ENCODE measurements around the gene MTX3.

MTX3 gene, protein sequence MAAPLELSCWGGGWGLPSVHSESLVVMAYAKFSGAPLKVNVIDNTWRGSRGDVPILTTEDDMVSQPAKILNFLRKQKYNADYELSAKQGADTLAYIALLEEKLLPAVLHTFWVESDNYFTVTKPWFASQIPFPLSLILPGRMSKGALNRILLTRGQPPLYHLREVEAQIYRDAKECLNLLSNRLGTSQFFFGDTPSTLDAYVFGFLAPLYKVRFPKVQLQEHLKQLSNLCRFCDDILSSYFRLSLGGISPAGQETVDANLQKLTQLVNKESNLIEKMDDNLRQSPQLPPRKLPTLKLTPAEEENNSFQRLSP

DNA sequence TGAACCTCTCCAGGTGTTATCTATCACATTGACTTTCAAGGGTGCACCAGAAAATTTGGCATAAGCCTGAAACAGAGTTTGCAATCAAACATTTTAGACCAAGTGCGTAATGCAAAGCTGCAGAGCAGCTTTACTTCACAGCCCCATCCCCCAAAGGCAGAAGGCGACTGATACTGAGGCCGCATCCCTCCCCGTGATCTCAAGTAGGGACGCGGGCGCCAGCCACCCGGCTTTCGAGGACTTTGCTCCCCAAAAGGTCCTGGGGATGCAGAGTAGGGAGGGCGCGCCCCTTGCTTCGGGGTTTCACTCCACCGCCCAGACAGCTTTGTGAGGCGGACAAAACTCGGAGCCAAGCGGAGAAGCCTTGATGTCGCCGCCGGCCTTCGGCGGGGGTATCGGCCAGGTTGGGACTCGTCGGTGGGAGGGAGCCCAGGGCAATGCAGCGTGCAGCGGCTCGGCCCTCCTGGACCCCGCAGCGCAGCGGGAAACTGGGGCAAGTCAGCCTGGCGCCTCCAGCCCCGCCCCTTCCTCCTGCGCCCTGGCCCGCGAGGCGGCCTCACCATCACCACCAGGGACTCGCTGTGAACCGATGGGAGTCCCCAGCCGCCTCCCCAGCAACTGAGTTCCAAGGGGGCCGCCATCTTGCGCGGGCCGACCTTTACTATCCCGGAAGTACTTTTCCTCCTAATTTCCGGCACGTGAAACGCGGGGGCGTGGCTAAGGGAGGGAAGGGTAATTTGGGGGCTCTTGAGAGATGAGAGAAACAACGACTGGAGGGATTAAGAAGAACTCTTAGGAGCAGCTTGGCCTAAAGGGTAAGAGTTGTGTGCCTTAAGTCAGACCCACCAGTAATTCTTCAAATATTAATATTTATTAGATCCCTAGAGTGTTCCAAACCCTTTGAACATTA, at the start of gene MTX3:
Gene MTX3 (minus strand): TSS at position 665 of the 910 bp plus-strand sequence. CDS start 24 bp downstream, at position 641.
- peak; percentile 89 for DNase-seq

DNA sequence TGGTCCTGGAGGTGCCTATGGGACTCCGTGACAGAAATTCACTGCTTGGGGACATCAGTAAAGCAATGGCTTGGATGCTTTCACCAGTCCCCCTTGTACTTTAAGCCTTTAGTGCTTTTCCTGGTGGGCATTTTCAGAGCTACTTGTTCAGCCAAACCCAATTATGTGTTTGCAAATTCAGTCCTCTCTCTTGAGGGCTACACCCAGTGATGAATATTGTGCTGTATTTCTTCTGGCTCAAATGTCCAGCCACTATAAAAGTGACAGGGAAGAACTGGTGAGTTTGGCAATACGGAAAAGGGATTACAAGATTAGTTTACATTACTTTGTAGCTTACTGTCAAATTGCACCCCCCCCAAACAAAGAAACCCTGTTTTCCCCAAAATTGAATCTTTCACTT, 48.6 kb upstream of the MTX3 start:
- no peak for DNase-seq

GRCh38 chr5:80037366-80037765, 46.3 kb upstream of the MTX3 start:
- no peak for DNase-seq

- no peak for DNase-seq
Measured at GRCh38 chr5:80036615-80037014, 45.6 kb upstream of the MTX3 start.

GRCh38 chr5:80035839-80036238, 44.8 kb upstream of the MTX3 start:
- DNase-seq: no peak

GRCh38 chr5:80034962-80035821, 44.1 kb upstream of the MTX3 start, which contains the start of gene THBS4:
TSS of gene THBS4 (plus strand) at chr5:80035348. CDS start at chr5:80035538, 190 bp downstream.
- DNase-seq: peak; percentile 74

DNA sequence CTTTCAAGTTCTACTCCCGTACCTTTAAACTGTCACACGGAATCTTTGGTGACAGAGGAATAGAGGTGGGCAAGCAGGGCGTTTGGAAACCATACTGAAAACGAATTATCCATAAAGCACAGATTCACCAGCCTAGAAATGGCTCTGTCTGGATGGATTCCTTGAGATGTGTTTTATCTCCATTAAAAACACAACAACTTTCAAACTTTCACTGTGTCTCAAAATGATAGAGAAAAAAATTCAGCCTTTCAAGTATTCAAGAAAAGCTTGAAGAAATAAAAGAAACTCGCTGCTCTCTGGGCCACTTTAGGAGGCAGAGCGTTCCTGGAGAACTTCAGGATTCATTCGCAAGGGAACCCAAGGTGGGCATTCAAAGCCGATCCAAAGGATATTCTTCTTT, 43.5 kb upstream of the MTX3 start:
- no peak for DNase-seq

- DNase-seq: no peak
Measured at GRCh38 chr5:80033513-80033912, 42.5 kb upstream of the MTX3 start.

DNA sequence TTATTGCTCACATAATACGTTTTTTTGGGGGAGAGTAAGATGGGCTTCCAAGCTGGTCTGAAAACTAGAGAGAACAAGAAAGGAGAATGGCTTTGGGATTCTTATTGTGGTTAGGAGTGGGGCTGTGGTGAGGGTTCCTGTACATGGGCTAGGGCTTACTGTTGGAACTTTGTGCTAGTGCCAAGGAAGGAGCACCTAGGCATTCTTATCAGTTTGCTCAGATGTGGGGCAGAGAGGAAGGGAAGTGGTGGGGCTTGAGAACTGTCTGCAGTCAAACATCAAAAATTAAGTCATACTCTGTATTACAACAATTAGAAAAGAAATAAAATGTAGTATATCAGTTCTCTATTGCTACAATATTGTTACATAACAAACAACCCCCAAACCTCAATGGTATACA, 40.0 kb upstream of the MTX3 start:
- DNase-seq: no peak

GRCh38 chr5:80026841-80027240, 35.8 kb upstream of the MTX3 start:
- DNase-seq: no peak

DNA sequence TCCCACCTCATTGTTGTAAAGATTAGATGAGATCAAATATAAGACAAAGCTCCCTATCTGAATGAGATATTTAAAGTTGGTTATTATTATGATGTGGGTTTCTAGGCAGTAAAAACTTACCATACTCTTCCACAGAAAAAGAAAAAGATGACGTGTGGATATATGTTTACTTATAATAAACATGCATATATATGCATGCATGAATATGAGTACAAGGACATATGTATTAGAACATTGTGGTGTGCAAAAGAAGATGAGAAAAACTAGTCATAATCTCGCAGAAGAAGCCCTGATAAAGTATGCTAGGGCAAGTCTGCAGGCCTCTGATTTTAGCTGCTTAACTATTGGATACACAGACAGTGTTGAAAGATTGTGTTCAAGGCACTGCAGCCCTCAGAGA, 34.0 kb upstream of the MTX3 start:
- DNase-seq: no peak

DNA sequence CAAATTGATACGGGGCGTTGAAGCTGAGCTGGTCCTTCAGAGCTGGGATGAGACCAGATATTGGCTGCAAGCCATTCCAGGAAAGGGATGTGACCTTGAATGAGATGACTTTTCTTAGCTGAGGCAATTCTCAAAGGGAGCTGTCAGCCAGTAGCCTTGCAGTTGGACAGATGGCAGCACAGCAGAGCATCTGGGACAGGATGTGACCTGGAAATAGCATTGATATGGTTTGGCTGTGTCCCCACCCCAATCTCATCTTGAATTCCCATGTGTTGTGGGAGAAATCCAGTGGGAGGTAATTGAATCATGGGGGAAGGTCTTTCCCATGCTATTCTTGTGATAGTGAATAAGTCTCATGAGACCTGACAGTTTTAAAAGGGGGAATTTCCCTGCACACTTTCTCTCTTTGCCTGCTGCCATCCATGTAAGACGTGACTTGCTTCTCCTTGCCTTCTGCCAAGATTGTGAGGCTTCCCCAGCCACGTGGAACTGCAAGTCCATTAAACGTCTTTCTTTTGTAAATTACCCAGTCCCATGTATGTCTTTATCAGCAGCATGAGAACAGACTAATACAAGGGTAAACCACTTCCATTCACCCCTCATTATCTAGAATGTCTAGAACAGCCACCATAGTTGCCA, 19.8 kb upstream of the MTX3 start:
- no peak for DNase-seq

DNA sequence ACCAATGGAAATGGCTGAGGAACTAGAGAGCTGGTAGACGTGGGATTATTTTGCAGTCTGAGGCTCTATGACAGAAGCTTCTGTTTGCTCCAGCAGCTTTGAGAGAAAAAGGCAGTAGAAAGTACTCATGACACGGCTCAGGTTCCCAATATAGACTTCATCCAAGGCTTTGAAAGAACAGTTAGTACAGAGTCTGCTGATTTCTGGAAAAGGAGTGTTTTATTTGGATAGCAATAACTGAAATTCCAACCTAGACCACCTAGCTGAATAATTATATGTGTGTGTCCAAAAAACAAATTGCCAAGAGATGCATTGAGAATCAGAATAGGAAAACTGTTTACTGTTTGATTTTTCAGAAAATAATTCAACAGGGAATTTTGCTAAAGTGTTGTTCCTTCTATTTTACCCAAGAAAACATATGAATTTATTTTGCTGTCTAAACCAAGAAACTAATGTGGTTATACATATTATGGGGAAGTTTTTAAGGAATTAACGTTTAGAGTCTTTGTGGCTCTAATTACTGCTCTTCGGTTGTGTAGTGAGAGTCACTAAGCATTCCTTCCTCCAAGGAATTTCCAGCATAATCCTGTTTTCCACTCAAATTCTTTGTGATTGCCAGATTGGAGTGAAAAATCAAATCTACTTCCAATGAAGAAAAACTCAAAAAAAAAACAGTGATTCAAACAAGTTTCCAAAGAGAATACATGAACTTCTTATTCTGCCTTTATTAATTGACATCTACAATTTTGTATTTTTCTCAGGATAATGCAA, 18.1 kb upstream of the MTX3 start:
- no peak for DNase-seq

GRCh38 chr5:80002677-80003076, 11.6 kb upstream of the MTX3 start:
- DNase-seq: no peak

DNA sequence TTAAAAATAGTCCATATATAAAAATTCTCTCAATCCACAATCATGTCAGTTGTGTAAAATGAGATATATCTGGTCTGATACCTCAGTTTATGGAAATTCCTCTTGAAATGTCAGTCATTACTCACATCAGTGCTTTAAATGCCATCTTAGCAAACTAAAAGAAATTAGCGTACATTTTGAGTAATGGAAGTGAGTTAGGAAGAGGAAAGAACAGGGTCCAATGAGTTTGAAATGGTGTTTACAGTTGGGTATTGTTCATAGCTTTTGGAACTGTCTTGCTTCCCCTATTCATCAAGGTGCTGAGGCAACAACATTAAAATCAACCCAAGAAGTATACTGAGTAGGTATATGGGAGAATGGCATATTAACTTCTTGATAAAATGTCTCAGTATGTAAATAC, 8.7 kb upstream of the MTX3 start:
- no peak for DNase-seq

GRCh38 chr5:79992891-79993657, 2.0 kb upstream of the MTX3 start:
- DNase-seq: no peak

DNA sequence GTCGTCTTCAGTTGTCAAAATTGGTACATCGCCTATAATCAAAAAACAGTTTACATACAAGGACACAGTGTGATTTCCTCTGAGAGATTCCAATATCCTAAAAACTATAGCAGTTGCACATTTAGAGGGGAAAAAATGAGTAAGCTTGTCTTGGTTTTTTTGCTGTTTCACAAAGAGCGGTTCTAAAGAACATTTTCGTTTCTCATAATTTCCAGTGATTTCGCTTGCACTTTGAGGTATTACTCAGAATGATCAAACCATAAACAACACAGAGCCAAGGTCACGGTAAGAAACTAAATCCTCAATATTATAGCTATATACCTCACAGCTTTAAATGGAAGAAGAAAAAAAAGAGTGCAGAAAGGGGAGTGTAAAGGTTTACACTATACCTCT, 861 bp downstream of the MTX3 start:
- DNase-seq: no peak

DNA sequence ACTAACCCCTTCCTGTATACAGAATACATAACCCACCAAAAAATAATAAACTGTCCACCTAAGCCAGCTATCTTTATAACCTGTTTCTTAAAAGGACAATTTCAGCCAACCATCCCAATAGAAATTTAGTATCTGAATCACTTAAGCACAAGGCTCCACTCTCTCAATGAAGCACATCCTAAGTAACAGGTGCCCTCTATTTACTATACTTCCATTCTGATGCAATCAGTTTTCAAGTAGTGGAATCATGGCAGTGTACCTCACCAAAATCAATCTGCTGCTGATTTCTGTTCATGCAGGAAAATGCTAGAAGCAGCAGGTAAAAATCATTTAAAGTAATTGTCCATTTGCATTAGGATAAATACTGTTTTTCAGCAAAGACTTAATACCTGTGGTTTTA, 4.8 kb downstream of the MTX3 start:
- DNase-seq: no peak

GRCh38 chr5:79985288-79985687, 5.8 kb downstream of the MTX3 start:
- DNase-seq: no peak

- DNase-seq: no peak
Measured at GRCh38 chr5:79984363-79984762, 6.7 kb downstream of the MTX3 start.

GRCh38 chr5:79983618-79984017, 7.4 kb downstream of the MTX3 start:
- DNase-seq: no peak

All from right forelimb (tissue), 1 donor.